Measurements from ENCODE around the gene EPHA4.
"Not testable (repeated sequence)": the region's sequence is repeated elsewhere in the genome, so short reads cannot be mapped to it uniquely, and the experiment has no call there.

The EPHA4 gene

DNA sequence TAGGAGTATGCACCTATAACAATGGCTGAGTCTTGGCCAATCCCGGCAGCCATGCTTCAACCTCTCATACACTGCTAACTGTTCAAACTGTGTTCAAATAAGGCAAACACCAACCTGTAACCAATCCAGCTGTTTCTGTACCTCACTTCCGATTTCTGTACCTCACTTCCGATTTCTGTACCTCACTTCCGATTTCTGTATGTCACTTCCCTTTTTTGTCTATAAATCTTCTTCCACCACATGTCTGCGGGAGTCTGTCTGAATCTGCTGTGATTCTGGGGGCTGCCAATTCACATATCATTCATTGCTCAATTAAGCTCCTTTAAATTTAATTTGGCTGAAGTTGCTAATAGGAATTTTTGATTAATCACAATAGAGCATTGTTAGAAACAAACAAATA is 60.8 kb downstream of the EPHA4 start:
- in situ Hi-C loops (cut with HindIII; ENCODE audit: low sequenced_read_pairs): not testable (repeated sequence)

DNA sequence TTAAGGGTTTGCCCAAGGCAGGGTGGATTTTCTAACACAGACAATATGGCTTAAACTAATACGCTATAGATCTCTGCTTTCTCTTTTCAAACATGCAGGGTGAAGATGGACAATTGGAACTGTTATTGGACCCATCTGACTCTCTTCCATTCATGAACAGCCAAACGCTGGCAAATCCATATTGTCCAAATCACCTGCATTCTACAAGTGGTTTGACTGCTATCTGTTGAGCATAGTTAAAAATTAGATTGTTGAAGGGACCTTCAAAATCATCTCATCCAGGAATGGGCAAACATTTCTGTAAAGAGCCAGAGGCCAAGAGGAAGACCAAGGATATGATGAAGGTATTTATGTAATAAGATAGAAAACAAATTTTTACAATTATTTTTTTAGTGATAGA is 65.6 kb downstream of the EPHA4 start:
- in situ Hi-C loops (cut with HindIII; ENCODE audit: low sequenced_read_pairs): no loop called here

DNA sequence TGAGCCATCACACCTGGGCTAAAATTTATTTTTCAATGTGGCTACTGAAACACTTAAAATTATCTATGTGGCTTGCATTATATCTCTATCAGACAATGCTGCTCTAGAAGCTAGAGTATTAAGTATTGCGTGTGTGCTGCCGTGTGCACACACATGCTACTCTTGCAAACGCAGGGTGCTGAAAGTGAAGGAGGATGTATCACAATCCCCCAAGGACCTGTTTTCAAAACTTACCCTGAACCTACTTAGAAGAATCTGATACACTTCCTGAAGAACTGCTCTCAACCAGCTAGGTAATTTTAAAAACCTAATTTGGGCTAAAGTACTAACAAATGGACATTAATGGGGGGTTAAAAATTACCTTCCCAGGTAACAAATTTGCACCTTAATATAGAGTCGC is 66.5 kb downstream of the EPHA4 start:
- in situ Hi-C loops (cut with HindIII; ENCODE audit: low sequenced_read_pairs): no loop called here

DNA sequence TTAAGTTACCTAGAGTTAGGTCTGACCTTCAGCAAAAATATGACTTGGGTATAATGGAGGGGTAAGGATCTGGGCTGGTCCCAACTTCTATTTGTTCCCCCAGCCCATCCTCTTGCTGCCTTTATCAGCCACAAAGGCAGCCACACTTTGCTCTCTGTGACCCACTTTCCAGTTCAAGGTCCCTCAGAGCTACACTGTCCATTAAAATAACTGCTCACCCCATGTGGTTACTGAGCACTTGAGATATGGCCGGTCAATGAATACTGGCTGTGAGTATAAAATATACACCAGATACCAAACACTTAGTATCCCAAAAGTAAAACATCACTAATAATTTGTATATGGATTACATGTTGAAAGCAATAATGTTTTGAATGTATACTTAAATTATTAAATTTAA is 67.2 kb downstream of the EPHA4 start:
- in situ Hi-C loops (cut with HindIII; ENCODE audit: low sequenced_read_pairs): no loop called here

DNA sequence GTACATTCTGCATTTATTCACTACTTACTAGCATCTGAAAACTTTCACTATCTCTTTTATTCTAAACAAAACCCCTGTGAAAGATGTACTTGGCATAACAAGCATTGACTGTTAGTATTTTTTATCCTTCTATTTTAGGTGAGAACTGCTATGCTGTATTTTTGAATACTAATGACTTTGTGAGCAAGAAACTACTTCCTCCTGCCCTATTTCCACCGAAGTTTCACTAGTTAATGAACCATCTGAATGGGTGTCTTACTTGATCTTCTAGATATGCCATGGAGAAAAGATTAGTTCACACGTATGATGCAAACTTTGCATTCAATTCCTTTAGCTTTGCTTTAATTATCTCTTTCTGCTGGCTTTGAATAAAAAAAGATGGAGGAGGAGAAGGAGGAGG is 68.1 kb downstream of the EPHA4 start:
- in situ Hi-C loops (cut with HindIII; ENCODE audit: low sequenced_read_pairs): no loop called here

DNA sequence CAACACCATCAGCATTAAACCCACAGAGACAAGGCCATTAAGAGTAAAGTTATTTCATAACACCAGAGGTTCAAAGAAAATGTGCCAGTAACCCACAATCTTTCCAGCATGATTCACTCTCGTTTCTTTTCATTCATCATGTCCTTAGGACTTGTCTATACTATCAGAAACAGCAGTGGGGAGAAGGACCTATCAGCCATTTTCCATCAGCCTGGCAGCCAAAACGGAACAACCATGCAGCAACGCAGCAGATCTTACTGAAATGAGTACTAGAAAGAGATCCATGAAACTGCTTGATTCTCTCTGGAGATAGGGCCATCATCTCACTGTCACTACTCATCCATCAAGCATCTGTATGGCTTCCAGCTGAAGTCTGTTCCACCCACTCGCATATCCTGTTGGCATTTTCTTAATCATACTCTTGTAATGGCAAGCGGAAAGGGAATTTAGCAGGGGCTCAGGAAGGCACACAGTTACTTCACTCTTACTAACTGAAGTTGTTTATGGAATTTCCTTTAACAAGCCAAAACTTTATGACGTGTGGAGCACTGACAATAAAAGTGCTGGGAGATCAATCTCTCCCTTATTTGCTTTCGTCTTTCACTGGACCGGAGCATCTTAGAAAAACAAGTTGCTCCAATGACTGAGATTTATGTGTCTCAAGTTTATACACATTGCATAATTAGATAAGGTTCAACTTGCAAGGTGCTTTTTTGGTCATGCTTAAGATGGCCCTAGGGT is 69.7 kb downstream of the EPHA4 start:
- in situ Hi-C loops (cut with HindIII; ENCODE audit: low sequenced_read_pairs): no loop called here

DNA sequence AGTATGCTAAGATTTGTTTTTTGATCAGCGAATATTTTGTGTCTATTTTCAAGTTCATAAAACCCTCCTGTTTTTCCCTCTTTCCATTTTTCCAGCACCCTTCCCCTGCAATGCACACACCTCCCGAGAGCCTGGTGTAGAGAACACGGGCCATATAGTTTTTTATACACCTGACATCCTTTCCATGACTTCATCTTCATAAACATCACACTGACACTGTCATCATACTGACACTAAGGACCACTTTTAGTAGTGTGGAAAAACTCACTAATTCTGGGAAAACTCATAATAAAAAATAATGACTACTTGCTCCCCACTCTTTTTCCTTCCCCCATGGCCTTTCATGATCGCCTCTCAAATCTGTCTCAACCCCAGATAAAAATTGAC is 70.2 kb downstream of the EPHA4 start:
- in situ Hi-C loops (cut with HindIII; ENCODE audit: low sequenced_read_pairs): no loop called here

DNA sequence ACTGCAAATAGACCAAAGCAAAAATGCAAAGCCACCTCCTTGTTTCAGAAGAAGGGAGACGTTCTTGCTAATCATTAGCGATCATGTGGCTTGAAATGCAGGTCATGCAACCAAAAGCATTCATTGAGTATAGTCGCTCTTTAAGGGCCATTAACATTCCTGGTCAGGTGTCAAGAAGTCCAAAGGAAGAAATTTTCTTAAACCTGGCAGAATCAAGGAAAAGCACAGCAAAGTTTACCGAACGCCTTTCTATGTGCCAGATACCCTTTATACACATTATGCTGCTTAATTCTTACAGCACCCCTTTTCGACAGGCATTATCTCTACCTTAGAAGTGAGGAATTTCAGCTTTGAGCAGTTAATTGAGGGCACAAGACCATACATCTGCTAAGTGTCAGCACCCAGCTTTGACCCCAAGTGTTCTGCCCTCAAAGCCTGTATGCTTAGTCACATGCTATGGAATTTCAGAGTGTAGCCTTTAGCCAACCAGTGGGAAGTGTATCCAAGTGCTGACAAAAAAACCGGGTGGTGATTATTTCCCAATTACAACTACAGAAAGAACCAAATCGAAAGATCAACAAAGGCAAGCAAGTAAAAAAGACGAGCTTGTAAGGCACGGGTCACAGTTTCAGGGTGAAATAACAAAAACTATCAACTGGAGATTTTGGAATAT is 70.8 kb downstream of the EPHA4 start:
- in situ Hi-C loops (cut with HindIII; ENCODE audit: low sequenced_read_pairs): no loop called here

DNA sequence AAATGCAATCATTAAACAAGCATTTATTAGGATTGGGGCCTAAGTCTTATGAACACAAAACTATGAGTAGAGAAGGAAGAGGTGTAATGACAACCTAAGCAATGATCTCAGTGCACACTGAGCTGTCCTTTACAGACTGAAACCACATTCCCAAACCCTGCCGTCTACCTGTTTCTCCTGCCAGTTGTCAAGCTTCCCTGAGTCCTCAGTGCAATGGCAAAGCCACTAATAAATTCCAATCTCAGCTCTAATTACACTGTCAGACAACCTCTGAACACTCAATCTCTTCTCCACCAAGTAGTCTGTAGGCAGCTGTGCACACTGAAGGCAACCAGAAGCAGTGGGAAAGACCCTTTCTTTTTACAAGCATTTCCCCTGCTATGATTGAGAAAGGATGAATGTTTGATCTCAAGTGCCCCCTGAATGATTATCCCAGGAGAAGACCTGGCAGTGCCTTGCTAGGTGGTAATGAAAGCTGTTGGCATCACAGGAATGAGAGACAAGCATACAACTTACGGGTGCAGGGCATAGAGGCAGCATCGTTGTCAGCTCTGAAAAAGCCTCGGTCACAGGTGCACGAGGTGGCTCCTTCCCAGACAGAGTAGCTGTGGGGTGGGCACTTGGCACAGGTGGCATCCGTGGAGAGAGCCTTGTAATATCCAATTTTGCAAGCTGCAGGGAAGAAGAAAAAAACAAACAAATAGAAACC is 71.4 kb downstream of the EPHA4 start:
- in situ Hi-C loops (cut with HindIII; ENCODE audit: low sequenced_read_pairs): no loop called here

DNA sequence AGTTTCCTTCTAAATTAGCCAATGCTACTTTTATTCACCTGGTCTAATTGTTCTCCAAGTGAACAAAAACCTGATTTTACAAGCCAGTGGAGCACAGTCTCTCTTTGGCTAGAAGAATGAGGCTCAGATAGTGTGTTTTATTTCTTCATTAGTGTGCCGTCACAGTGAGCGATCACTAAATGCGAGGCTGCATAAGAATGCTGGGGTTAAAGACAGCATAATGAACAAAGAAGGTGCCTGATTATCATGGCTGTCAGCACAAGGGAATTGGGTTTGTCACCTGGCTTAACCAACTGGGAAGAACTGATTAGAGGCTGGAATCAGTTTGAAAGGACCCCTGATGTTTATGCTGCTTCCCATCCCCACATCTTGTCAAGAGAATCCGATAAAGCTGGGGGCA is 76.4 kb downstream of the EPHA4 start:
- in situ Hi-C loops (cut with HindIII; ENCODE audit: low sequenced_read_pairs): no loop called here

DNA sequence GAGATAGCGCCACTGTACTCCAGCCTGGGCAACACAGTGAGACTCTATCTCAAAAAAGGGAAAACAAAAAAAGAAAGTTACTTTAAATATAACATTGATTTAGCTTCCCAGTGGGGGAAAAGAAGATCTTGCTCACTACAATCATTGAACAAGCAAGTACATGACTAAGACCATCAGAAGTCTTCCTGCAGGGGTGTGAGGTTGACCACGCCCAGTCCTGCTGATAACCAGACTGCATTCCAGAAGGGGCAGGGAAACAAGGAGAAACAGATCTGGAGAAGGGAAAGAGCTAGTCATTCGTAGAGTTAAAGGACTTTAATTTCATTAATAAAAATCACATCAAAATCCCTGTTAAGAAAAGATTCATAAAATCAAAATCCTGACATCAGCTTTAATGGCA is 77.5 kb downstream of the EPHA4 start:
- in situ Hi-C loops (cut with HindIII; ENCODE audit: low sequenced_read_pairs): no loop called here

DNA sequence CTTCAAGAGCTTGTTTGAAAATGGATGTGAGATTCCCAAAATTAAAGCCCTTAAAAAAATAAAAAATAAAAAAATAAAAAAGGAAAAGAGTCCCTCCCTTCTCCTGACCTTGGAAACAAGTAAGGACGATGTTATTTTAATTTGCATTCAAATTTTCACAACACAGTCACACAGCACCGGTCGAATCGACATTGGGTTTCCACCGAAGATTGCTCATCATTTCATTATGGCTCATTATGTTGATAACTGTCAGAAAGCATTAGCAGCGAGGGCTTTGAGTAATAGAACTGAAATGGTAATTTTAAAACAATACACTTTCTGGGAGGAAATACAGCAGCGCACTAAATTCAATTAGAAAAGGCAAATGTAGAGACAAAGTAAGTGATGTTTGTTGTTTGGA is 78.7 kb downstream of the EPHA4 start:
- in situ Hi-C loops (cut with HindIII; ENCODE audit: low sequenced_read_pairs): no loop called here

DNA sequence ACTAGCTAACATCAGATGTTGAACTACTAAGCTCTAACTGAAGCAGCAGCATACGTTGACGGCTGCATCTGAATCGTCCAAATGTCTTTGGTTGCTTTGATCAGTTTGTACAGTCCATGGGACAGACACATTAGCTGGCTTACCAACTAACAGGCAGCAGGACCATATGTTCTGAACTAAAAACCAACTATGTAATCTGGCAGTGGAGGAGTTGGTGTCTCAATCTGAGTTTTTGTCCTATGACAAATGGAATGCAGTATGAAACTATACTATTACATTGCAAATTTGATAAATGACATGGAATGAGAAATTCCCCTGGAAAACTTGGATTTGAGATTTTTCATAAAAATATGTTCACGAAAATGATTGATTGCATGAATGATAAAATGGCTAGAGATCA is 79.5 kb downstream of the EPHA4 start:
- in situ Hi-C loops (cut with HindIII; ENCODE audit: low sequenced_read_pairs): no loop called here

DNA sequence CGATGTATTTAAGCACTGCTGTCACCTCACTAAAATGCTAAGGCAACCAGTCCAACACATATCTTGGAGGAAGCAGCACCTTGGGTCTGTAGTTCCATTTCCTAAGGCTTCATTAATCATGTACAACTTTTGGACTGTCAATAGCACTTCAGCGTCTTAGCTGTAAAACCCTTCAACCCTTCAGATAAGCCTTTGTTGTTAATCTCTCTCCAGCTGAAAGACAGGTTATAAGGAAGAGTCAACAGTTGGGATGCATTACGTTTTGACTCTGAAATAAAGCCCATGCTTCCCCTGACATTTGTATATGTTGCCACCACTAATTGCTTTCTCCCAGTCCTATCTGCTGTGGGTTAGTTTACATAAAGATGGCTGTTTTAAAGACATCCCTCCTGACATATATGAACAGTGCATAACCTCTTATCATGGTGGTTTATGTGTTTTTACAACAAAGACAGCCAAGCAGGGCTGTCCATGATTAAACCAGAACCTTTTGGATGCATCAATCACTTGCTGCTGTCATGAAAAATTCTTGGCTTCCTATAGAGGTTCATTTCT is 81.5 kb downstream of the EPHA4 start:
- in situ Hi-C loops (cut with HindIII; ENCODE audit: low sequenced_read_pairs): no loop called here

DNA sequence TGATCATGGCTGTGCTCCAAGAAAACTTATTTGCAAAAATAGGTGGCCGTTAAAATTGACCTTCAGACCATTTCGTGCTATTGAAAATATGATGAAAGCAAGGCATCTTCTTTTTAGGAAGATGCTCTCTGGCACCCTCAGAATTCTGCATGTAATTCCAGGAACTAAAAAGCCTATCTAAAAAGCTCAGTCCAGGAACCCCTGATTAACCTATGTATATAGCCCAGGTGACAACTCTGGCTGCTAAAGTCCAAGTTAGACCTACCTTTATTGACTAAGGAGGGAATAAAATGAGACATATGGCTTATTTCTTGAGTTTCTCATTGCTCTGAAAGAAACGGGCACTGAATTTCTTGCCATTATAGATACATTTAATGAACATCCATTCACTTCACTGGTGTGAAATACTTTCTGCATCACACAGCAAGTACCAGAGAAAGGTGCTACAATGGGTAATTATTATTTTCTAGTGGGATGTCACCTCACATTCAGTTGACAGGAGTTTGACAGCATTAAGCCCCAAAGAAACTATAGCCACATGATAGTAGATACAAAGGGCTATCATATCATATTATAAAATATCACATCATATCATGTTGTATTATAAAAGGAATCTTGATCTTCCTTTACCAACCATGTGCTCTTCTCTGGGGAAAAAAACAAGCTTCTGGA is 83.8 kb downstream of the EPHA4 start:
- in situ Hi-C loops (cut with HindIII; ENCODE audit: low sequenced_read_pairs): no loop called here

DNA sequence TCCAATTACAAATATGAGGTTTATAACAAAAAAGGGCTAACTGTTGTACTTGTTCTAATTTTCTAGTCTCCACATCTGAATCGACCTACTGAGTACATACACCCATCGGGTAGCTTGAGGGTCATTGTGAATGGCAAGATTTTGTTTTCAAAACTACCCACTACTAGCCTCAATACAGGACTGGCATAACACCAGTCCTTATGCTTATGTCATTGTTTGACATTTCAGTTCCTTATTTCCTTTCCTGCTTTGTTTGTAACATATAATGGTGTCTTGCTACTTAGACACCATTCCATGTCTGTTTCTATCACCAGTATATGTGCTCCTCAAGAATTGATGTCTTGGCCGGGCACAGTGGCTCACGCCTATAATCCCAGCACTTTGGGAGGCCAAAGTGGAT is 86.0 kb downstream of the EPHA4 start:
- in situ Hi-C loops (cut with HindIII; ENCODE audit: low sequenced_read_pairs): no loop called here

DNA sequence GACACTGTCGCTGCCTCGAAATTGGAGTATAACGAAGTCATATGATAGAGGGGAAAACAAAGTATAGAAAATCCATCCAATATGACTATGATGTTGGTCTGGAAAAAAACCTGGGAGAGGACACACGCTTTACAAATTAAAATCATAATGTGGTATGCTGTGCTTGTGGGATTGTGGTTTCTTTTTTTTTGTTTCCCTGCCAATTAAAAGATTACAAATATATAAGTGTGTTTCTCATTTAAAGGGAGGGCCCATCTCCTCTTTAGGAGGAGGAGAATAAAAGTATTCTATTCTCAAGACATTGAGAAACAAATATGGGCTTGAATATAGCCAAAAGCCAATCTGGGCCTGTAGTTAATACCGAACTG is 86.6 kb downstream of the EPHA4 start:
- in situ Hi-C loops (cut with HindIII; ENCODE audit: low sequenced_read_pairs): no loop called here

DNA sequence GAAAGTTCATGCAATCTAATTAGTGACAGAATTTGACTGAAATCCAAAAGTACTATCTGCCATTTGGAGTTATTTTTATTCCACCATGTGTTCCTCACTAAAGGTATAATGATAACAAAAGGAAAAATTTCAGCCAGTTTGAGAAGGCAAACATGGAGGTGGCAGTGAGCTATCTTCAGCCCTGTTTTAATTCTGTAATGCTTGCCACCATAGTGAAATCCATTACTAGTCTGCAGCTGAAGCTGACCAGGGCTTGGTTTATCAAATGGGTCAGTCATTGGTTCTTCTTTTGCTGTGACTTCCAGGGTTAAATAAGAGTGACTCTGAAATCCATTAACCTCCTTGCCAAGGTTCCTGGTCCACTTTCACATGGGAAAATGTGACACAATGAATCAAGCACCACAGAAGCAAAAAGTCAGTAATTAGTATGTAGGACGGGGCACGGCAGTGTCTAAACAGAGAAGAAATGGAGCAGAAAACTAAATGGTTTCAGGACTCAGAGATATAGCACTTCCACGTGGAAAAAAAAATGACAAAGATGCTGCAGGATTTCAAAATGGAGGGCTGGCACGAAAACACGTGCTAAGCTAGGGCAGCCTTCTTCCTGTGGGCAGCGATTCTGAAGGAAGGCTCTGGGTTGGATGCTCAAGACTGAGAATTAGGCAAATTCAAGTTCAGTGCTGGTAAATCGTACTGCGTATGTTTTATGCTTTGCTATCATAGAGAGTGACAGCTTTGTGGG is 87.2 kb downstream of the EPHA4 start:
- in situ Hi-C loops (cut with HindIII; ENCODE audit: low sequenced_read_pairs): no loop called here

DNA sequence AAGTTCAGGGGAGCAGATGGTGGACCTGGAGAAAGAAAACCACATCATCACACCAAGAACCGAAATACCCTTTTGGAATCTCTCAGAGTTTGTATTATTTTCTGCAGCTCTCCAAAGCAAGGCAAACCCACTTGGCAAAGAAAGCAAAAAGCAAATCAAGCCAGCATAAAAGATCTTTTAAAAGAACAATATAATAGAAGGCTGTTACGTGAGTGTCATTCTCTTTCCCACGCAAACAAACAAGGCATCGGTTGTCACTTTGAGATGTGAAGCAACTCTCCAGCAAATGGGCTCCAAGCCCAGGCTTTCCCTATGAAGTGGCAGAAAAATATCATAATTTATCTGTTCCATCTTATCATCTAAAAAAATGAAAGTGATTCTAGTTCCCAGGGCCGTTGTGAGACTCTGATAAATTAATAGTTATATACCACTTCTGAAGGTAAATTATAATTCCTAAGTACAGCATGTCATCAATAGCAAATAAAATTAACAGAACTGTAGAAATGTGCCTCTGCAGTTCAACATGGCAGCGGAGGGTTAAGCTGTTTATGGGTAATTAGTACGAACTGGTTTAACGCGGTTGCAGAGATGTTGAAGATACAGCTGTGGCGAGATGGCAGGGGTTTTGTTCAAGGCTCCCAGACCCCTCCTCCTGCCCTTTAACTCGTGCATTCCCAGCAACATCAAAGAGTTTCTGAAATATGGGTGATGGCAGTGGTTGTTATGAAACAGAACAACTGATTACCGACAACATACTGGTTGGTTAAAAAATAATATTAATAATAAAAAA is 89.2 kb downstream of the EPHA4 start:
- in situ Hi-C loops (cut with HindIII; ENCODE audit: low sequenced_read_pairs): no loop called here

DNA sequence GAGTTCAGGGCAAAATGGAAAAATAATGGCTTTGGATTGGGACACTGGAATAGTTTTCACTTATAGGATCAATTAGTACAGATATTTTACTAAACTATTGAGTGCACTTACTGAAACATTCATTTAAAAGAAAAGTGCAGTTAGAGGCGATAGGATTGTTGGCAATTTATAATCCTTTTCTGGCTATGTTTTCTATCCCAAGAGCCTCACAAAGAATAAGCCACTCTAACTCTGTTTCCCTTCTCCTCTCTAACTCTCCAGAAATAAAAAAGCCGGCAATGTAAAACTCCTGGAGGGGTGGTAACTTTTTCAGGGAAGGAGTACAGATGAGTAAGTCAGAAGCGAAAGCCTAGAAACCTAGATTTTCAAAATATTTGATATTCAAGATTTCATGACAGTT is 91.3 kb downstream of the EPHA4 start:
- in situ Hi-C loops (cut with HindIII; ENCODE audit: low sequenced_read_pairs): no loop called here
